ENCODE data around the gene ARHGAP44.
"Not testable (repeated sequence)": the region's sequence is repeated elsewhere in the genome, so short reads cannot be mapped to it uniquely, and the experiment has no call there.

The ARHGAP44 gene

GRCh38 chr17:12815642-12816141, 26.4 kb downstream of the ARHGAP44 start:
- no peak for DNase-seq (ENCODE audit: low read depth, low spot score)

- no peak for DNase-seq (ENCODE audit: low read depth, low spot score)
Measured at GRCh38 chr17:12821376-12821940, 32.2 kb downstream of the ARHGAP44 start.

GRCh38 chr17:12826431-12826830, 37.1 kb downstream of the ARHGAP44 start:
- no peak for DNase-seq (ENCODE audit: low read depth, low spot score)

GRCh38 chr17:12830777-12831247, 41.5 kb downstream of the ARHGAP44 start:
- DNase-seq (ENCODE audit: low read depth, low spot score), result no peak

GRCh38 chr17:12831839-12832238, 42.5 kb downstream of the ARHGAP44 start:
- no peak for DNase-seq (ENCODE audit: low read depth, low spot score)

- no peak for DNase-seq (ENCODE audit: low read depth, low spot score)
Measured at GRCh38 chr17:12839042-12839441, 49.7 kb downstream of the ARHGAP44 start.

GRCh38 chr17:12842936-12843335, 53.6 kb downstream of the ARHGAP44 start:
- DNase-seq (ENCODE audit: low read depth, low spot score), result no peak

DNA sequence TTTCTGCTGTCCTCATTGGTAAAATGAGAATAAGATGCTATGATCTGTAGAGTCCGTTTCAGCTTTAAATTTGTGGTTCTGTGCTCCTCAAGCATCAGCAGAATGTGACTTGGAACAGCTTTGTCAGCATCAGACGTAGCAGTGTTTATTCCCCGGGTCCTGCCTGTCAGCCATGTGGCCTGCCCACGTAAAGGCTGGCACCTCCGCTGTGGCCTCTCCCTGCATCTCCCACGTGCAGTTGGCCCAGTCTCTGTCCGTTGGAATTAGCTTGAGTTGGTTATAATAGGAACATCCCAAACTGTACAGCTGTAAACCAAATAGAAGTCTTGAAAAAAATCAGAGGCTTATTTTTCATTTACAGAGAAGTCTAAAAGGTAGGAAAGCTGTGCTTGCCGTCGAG, 61.7 kb downstream of the ARHGAP44 start:
- DNase-seq (ENCODE audit: low read depth, low spot score), result no peak

DNA sequence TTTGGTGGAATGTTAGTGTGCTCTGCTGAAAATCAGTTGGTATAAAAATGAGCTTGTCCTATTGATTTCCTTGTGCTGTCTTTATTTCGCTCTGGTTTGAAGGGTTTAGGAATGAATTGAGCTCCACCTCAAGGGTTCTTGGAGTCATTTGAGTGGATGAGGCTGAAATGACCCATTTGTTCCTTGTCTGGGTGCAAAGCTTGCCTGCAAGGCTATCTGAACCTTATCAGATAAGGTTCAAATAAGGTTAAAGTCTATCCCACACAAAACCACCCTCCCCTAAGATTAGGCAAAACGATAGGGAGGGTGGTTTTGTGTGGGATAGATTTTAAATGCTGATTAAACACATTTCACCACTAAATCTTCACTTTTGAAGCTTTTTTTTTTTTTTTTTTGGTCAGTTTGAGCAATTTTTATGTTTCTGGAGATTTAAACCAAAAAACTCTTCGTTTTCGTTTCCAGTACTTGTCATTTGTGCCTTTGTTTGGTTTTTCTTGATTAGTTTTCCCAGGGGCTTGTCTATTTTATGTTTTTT, 62.7 kb downstream of the ARHGAP44 start:
- no peak for DNase-seq (ENCODE audit: low read depth, low spot score)

DNA sequence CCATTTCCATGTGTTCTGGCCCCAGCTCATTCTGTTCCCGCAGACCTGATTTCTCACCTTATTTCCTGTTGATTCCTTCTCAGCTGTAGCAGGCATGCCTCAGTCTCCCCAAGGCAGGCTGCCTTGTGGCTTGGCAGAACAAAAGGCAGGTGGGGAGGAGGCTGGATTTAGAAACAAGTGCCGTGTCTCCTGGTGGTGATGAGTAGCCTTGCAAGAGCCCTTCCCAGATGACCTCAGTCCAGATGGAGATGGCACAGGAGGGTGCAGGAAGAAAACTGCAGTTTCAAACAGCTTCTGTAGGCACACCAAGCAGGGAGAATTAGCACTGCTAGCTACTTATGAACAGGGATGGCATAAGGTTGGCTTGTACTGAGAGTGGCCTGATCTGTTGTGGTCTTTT, 64.6 kb downstream of the ARHGAP44 start:
- DNase-seq (ENCODE audit: low read depth, low spot score), result no peak

GRCh38 chr17:12856416-12856815, 67.1 kb downstream of the ARHGAP44 start:
- DNase-seq (ENCODE audit: low read depth, low spot score), result no peak

- no peak for DNase-seq (ENCODE audit: low read depth, low spot score)
Measured at GRCh38 chr17:12857592-12857991, 68.3 kb downstream of the ARHGAP44 start.

DNA sequence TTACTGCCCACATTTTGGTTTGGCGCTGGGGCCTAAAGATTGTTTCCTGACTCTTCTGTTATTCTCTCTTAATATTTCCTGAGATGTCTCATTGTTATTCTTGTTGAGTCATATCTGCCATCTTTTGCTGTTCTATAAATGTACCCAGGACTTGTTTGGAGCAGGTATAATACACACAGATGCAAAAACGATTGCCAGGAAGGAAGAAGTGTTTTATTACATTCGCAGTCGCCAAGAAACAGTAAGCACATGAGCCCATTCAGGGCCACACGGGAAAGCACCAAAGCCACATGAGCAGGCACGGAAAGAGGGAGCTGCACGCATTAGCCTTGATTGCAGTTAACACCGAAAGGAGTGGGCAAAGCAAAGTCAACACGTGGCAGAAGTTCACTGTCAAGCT, 70.2 kb downstream of the ARHGAP44 start:
- DNase-seq (ENCODE audit: low read depth, low spot score), result no peak

- no peak for DNase-seq (ENCODE audit: low read depth, low spot score)
Measured at GRCh38 chr17:12865769-12866168, 76.5 kb downstream of the ARHGAP44 start.

DNA sequence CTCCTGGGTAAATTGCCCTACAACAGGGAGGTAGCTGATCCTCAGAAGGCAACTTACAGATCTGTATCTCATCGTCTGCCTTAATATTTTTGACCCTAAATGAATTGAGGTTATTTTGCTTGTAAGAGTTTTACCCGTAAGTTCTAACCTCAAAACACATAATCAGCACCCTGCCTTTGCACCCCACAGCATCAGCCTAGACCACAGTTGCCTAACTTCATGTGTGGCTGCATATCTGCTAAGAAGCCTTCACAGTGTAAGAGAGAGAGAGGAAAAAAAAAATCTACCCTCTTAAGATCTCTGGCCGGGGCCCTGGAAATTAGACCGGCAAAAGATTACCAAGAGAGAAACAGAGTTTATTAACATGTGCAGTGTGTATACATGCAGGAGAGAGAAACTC, 76.9 kb downstream of the ARHGAP44 start:
- no peak for DNase-seq (ENCODE audit: low read depth, low spot score)

DNA sequence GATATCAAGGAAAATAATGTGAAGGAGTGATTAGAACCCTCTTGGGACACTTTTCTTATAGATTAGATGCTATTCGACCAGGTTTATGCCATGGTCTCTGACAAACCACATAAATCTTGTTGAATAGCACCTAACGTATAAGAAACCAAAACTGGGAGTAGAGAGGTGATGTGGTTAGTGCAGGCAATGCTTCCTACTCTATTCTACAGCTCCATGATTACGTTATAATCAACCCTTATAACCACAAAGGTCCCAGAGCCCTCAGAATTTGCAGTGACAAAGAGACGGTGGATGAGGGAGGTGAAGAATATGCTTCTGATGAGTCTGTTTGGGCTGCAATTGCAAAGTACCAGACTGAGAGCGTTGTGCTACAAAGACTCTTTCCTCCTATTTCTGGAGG, 78.4 kb downstream of the ARHGAP44 start:
- no peak for DNase-seq (ENCODE audit: low read depth, low spot score)

GRCh38 chr17:12873415-12874125, 84.3 kb downstream of the ARHGAP44 start:
- DNase-seq (ENCODE audit: low read depth, low spot score), result not testable (repeated sequence)

DNA sequence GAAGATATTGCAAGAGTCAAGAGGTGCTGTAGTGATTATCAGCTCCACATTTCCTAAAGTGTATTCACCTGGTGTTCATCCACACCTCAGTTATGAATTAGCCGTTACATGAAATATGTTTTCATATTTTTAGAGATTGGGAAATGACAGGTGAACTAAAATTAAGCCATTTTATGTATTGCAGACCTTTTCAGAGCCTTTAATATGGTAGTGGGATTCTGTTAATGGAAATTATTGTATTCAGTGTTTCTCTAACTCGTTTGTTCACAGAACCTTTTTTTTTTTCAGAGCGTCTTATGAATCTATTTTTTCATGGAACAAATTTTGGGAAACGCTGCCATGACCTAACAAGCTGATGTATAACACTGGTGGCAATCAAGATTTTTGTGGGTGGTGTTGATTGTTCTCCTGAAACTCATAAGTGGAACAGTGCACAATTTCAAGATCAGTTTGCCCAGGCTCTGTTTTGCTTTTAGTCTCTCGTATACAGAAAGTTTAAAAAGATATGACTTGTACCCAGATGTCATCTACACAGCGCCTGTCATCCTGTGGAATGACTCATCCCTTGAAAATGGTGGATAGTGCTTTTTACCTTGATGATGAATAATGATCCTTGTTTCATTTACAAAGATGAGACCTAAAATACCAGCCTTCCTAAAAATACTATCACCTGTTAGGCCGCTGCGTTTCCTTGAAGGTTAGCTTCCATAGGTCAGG, 88.8 kb downstream of the ARHGAP44 start:
- DNase-seq (ENCODE audit: low read depth, low spot score), result no peak

- not testable (repeated sequence) for DNase-seq (ENCODE audit: low read depth, low spot score)
Measured at GRCh38 chr17:12879096-12879495, 89.8 kb downstream of the ARHGAP44 start.

- no peak for DNase-seq (ENCODE audit: low read depth, low spot score)
Measured at GRCh38 chr17:12883472-12883871, 94.2 kb downstream of the ARHGAP44 start.

GRCh38 chr17:12887088-12887487, 97.8 kb downstream of the ARHGAP44 start:
- DNase-seq (ENCODE audit: low read depth, low spot score), result no peak

- DNase-seq (ENCODE audit: low read depth, low spot score), result no peak
Measured at GRCh38 chr17:12896180-12896785, 107.0 kb downstream of the ARHGAP44 start.

Data from activated CD4-positive, CD25-positive, alpha-beta regulatory T cell treated with anti-CD3 and anti-CD28 coated beads, Interleukin-2, amount 50 U/mL, for 16 hours (primary cell).